ENCODE data around the gene TRANK1. TPM values are rescaled to one million over a fixed set of nuclear protein-coding genes. Genes with fewer than 3 reads are reported as not detected.

TRANK1 gene
- total RNA-seq, 1 donor from 2014 or later = 24.9 TPM

DNA sequence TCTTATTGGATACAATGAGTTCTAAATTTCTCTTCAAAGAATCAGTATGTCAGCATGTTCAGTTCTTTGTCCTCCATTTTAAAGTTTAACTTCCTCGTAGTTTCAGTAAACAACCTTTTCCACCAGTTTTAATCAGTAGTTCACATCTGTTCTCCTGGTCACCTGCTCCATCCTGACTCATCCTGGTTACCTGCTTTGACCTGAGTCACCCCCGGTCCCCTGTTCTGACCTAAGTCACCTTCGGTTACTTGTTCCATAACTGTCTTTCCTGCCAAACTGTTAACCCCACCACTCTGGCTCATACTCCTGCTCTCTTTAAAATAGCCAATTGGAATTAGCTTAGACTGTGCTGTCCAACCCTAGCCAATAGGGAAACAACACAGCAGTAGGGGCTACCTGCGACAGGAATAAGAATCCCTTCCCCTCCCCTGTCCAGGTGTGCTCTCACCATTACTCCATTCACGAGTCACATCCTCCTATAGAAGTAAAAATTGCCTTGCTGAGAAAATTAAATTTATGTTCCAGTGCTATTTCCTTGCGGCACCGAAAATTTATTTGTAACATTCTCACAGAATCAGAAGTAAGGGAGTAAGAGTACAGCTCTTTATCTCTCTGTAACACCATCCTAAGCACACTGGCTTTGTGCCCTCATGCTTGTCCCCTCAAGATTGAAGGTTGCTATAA lies 23.8 kb downstream of the TRANK1 start:
- no peak for TF ChIP-seq CTCF (IDR thresholded peaks at IDR 0.05)
- H3K27ac Mint-ChIP-seq (ENCODE audit: unreplicated experiment) = no peak overlapping the region
- no peaks in the 10 kb centered on the region for H3K36me3 Mint-ChIP-seq (ENCODE audit: unreplicated experiment)
- H3K4me1 Mint-ChIP-seq (ENCODE audit: unreplicated experiment) = no peaks in the 10 kb centered on the region
- DNase-seq (ENCODE audit: extremely low spot score, unreplicated experiment) = no peak
- no peaks in the 10 kb centered on the region for H3K27me3 Mint-ChIP-seq (ENCODE audit: unreplicated experiment)
- H3K9me3 Mint-ChIP-seq (ENCODE audit: unreplicated experiment) = no peaks in the 10 kb centered on the region
- H3K4me3 Mint-ChIP-seq (ENCODE audit: unreplicated experiment) = no peak overlapping the region

DNA sequence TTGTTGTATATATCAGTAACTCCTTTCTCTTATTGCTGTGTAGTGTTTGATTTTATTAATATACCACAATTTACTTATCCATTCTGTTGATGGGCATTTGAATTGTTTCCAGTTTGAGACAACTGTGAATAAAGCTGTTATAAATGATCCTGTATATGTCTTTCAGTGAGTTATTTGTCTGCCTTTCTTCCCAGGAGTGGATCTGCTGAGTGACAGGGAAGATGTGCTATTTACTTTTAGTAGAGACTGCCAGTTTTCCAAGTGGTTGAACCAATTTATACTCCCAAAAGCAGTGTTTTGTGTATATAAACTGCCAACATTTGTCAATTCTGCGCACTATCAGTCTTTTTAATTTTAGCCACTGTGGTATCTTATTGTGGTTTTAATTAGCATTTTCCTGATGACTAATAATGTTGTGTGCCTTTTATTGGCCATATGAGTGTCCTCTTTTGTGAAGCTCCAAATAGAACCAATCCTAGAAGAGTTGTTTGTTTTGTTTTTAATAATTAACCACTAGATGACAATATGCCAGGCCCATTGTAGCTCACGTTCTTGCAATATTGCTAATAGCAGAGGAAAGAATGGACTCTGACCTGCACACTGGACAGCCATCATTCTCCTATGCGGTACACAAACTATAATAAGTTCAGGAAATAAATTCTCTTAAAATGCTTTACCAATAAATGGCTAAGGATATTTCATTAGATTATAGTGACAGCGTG lies 25.3 kb downstream of the TRANK1 start:
- no peak for TF ChIP-seq CTCF (IDR thresholded peaks at IDR 0.05)
- Mint-ChIP-seq H3K27ac (ENCODE audit: unreplicated experiment) (no peak overlapping the region), H3K4me3 (ENCODE audit: unreplicated experiment) (no peak overlapping the region), H3K4me1 (ENCODE audit: unreplicated experiment) (no peaks in the 10 kb centered on the region), H3K9me3 (ENCODE audit: unreplicated experiment) (no peaks in the 10 kb centered on the region), H3K27me3 (ENCODE audit: unreplicated experiment) (no peaks in the 10 kb centered on the region), H3K36me3 (ENCODE audit: unreplicated experiment) (no peaks in the 10 kb centered on the region)
- DNase-seq (ENCODE audit: extremely low spot score, unreplicated experiment) = no peak

GRCh38 chr3:36918050-36918449 lies 26.8 kb downstream of the TRANK1 start:
- Mint-ChIP-seq H3K4me1 (ENCODE audit: unreplicated experiment) (peaks cover 3% of the 10 kb centered on the region), H3K36me3 (ENCODE audit: unreplicated experiment) (no peaks in the 10 kb centered on the region), H3K9me3 (ENCODE audit: unreplicated experiment) (no peaks in the 10 kb centered on the region), H3K4me3 (ENCODE audit: unreplicated experiment) (no peak overlapping the region), H3K27ac (ENCODE audit: unreplicated experiment) (no peak overlapping the region), H3K27me3 (ENCODE audit: unreplicated experiment) (no peaks in the 10 kb centered on the region)
- no peak for TF ChIP-seq CTCF (IDR thresholded peaks at IDR 0.05)
- no peak for DNase-seq (ENCODE audit: extremely low spot score, unreplicated experiment)

- Mint-ChIP-seq H3K4me3 (ENCODE audit: unreplicated experiment) (no peak overlapping the region), H3K27ac (ENCODE audit: unreplicated experiment) (no peak overlapping the region), H3K9me3 (ENCODE audit: unreplicated experiment) (no peaks in the 10 kb centered on the region), H3K36me3 (ENCODE audit: unreplicated experiment) (no peaks in the 10 kb centered on the region), H3K4me1 (ENCODE audit: unreplicated experiment) (peaks cover 20% of the 10 kb centered on the region), H3K27me3 (ENCODE audit: unreplicated experiment) (no peaks in the 10 kb centered on the region)
- DNase-seq (ENCODE audit: extremely low spot score, unreplicated experiment) = peak; percentile 7
- TF ChIP-seq CTCF (IDR thresholded peaks at IDR 0.05) = no peak
Observed at GRCh38 chr3:36911990-36912804, 32.7 kb downstream of the TRANK1 start.

DNA sequence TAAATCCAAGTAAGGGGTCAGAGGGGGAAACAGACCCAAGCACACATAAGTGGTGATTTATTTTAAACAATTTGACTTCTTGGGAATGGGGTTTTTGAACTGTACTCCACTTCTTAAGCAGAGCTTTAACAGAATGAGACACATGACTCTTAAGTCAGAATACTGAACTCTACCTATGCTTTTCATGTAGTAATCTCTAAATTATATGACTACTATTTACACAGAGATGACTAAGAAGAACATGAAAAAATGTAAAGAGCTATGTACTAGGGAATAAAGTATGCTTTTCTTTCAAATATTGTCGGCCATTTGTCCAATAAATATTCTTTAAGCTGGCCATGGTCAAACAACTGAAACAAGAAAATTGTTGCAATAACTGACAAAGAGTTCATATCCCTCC lies 35.2 kb downstream of the TRANK1 start:
- Mint-ChIP-seq H3K36me3 (ENCODE audit: unreplicated experiment) (no peaks in the 10 kb centered on the region), H3K4me1 (ENCODE audit: unreplicated experiment) (peaks cover 23% of the 10 kb centered on the region), H3K9me3 (ENCODE audit: unreplicated experiment) (no peaks in the 10 kb centered on the region), H3K27ac (ENCODE audit: unreplicated experiment) (no peak overlapping the region), H3K4me3 (ENCODE audit: unreplicated experiment) (no peak overlapping the region), H3K27me3 (ENCODE audit: unreplicated experiment) (no peaks in the 10 kb centered on the region)
- TF ChIP-seq CTCF (IDR thresholded peaks at IDR 0.05) = no peak
- no peak for DNase-seq (ENCODE audit: extremely low spot score, unreplicated experiment)

Measured in osteocyte (in vitro differentiated cells).